Erythroblast (primary cell): ENCODE data around the gene IMMP2L.

ENCODE experiments used
- GATA1 ChIP-seq: IDR thresholded peaks from 2 replicates; pipeline ENCODE4 v1.6.1; 2011; ENCODE audit warnings: low read depth, mild to moderate bottlenecking, control low read depth, low read length, moderate library complexity
- POLR2A ChIP-seq: IDR thresholded peaks from 2 replicates; pipeline ENCODE4 v1.6.1; 2011; ENCODE audit warnings: mild to moderate bottlenecking, low read length

GRCh38 chr7:111459757-111460280, 102.5 kb downstream of the IMMP2L start:
- TF ChIP-seq POLR2A (no peak), GATA1 (no peak)
